Ectodermal cell (in vitro differentiated cells): ENCODE results near the gene CNPY3.
A peak's percentile ranks its signal among the peaks of the same experiment; 100 is the strongest.

ENCODE experiments used
- H3K27ac ChIP-seq: 2 replicates; pipeline ENCODE4 v1.7.0; 2013; ENCODE audit warnings: mild to moderate bottlenecking, low read depth, low read length; ENCODE audit not compliant: insufficient read depth, poor library complexity, severe bottlenecking
- H3K27me3 ChIP-seq: 2 replicates; pipeline ENCODE4 v1.7.0; 2013; ENCODE audit warnings: mild to moderate bottlenecking, low read length; ENCODE audit not compliant: insufficient read depth, control insufficient read depth, poor library complexity, severe bottlenecking
- H3K36me3 ChIP-seq: one replicate; pipeline ENCODE4 v1.7.0; 2013; ENCODE audit warnings: low read length; ENCODE audit not compliant: control insufficient read depth, insufficient read depth
- H3K4me1 ChIP-seq: one replicate; pipeline ENCODE4 v1.7.0; 2013; ENCODE audit warnings: low read length; ENCODE audit not compliant: control insufficient read depth, insufficient read depth
- H3K4me3 ChIP-seq: 2 replicates; pipeline ENCODE4 v1.7.0; 2013; ENCODE audit warnings: low read depth, low read length, control low read depth; ENCODE audit not compliant: insufficient read depth
- H3K9me3 ChIP-seq: 2 replicates; pipeline ENCODE4 v1.7.0; 2013; ENCODE audit warnings: mild to moderate bottlenecking, low read length, moderate library complexity; ENCODE audit not compliant: control insufficient read depth
- whole genome bisulfite sequencing, 2 experiments: methylation state at CpG; one replicate each; pipeline ENCODE4 v1.1.7; 2013; ENCODE audit warnings: missing lambda C conversion rate in 2 of 2; 5-methylcytosine and 5-hydroxymethylcytosine counted together

CNPY3 gene

DNA sequence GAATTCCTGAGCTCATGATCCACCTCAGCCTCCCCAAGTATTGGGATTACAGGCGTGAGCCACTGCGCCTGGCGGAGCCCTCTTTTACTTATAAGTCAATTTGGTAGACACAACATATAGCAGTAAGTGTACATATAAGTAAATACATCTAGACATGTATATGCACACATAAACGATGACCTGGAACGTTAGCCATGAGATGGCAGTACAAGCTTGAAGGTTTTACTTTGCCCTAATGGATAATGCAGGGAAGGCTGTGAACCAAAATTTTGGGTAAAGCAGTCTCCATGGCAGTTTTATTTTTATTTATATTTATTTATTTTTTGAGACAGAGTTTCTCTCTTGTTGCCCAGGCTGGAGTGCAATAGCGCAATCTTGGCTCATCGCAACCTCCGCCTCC, 28.8 kb downstream of the CNPY3 start:
- 91 to 94% methylated on average over 8 of the region's 8 CpGs for WGBS, 2 experiments
- Histone ChIP-seq H3K9me3 (no peaks in the 10 kb centered on the region), H3K27me3 (peaks cover 36% of the 10 kb centered on the region), H3K36me3 (no peaks in the 10 kb centered on the region), H3K27ac (no peak overlapping the region), H3K4me3 (no peak overlapping the region), H3K4me1 (no peaks in the 10 kb centered on the region)

- H3K36me3 ChIP-seq: no peaks in the 10 kb centered on the region
- H3K27ac ChIP-seq: no peak overlapping the region
- no peaks in the 10 kb centered on the region for H3K4me1 ChIP-seq
- H3K9me3 ChIP-seq: no peaks in the 10 kb centered on the region
- 40 to 41% methylated on average over 13 of the region's 13 CpGs for WGBS, 2 experiments
- no peak overlapping the region for H3K4me3 ChIP-seq
- peaks cover 36% of the 10 kb centered on the region for H3K27me3 ChIP-seq
These were observed 30.6 kb downstream of the CNPY3 start for GRCh38 chr6:42959917-42960242.

DNA sequence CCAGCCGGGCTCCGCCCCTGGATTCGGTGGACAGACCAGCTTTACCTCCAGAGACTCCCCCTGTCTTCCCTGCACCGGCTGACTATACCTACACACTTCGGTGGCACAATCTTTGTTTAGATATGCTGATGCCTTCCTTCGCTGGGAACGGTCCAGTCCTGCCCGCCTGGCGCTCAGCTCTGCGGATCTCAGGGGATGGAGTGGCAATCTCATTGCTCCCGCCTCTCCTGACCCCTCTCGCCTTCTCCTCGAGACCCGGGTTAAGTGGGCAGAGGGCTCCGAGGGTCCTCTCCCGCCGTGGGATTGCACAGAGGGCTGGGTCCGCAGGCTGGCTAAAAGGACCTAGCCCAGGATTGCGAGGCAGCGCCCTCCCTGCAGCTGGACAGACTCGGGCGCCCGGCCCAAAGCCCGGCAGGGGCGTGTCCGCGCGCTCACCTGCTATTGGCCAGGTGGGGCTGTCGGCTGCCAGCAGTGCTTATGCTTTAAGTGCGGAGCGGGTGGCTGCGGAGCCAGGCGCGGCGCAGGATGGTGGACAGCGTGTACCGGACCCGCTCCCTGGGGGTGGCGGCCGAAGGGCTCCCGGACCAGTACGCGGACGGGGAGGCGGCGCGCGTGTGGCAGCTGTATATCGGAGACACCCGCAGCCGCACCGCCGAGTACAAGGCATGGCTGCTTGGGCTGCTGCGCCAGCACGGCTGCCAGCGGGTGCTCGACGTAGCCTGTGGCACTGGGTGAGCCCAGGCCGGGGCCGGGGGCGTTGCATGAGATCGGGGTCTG, 31.2 kb downstream of the CNPY3 start, which contains the start of gene GNMT:
Gene GNMT (plus strand): TSS at position 512 of the 777 bp plus-strand sequence. CDS start 14 bp downstream, at position 526.
- no peaks in the 10 kb centered on the region for H3K4me1 ChIP-seq

GRCh38 chr6:42961020-42961470, 31.8 kb downstream of the CNPY3 start:
- Histone ChIP-seq H3K27me3 (peaks cover 36% of the 10 kb centered on the region), H3K36me3 (no peaks in the 10 kb centered on the region), H3K4me1 (no peaks in the 10 kb centered on the region), H3K27ac (no peak overlapping the region), H3K4me3 (peak overlapping the region; percentile 34), H3K9me3 (no peaks in the 10 kb centered on the region)
- 39 to 41% methylated on average over 15 of the region's 15 CpGs for WGBS, 2 experiments

More for the DNA sequence above, 31.2 kb downstream of the CNPY3 start, which contains the start of gene GNMT:
- WGBS, 2 experiments: 4% methylated on average over 62 of the region's 62 CpGs
- no peak within 1 kb of the TSS for H3K27ac ChIP-seq
- H3K9me3 ChIP-seq: no peaks in the 10 kb centered on the region
- peaks cover 36% of the 10 kb centered on the region for H3K27me3 ChIP-seq
- H3K36me3 ChIP-seq: no peaks in the 10 kb centered on the region
- peak within 1 kb of the TSS; percentile 34 for H3K4me3 ChIP-seq

- Histone ChIP-seq H3K4me1 (no peaks in the 10 kb centered on the region), H3K4me3 (no peak overlapping the region), H3K27ac (no peak overlapping the region), H3K9me3 (no peaks in the 10 kb centered on the region), H3K27me3 (peaks cover 36% of the 10 kb centered on the region), H3K36me3 (no peaks in the 10 kb centered on the region)
- 94% methylated on average over 12 of the region's 12 CpGs for WGBS, 2 experiments
These were observed 32.8 kb downstream of the CNPY3 start for GRCh38 chr6:42962096-42962495.

DNA sequence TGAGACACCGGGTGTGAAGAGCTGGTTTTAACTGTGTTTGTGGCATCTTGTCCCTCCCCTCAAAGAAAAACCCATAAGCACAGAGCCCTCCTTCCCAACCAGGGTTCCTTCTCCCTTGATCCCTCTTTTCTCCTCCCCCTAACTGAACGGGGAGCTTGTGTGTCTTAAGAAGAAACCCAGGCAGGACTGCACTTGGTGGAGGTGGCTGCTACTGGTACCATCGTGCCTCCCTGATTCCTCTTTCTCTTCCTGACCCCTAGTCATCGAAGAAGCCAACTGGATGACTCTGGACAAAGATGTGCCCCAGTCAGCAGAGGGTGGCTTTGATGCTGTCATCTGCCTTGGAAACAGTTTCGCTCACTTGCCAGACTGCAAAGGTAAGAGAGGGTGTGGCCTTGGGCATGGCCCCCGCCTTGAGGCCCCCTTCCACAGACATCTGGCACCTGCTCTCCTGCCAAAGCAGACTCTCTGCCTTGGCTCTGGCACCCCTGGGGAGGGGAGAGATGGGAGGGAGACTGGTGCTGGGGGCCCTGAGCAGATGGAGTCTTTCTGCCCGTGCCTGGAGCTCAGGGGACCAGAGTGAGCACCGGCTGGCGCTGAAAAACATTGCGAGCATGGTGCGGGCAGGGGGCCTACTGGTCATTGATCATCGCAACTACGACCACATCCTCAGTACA, 33.4 kb downstream of the CNPY3 start:
- no peaks in the 10 kb centered on the region for H3K4me1 ChIP-seq
- no peaks in the 10 kb centered on the region for H3K9me3 ChIP-seq
- H3K36me3 ChIP-seq: no peaks in the 10 kb centered on the region
- no peak overlapping the region for H3K4me3 ChIP-seq
- peaks cover 36% of the 10 kb centered on the region for H3K27me3 ChIP-seq
- WGBS, 2 experiments: 91 to 92% methylated on average over 12 to 13 of the region's 13 CpGs
- H3K27ac ChIP-seq: no peak overlapping the region

DNA sequence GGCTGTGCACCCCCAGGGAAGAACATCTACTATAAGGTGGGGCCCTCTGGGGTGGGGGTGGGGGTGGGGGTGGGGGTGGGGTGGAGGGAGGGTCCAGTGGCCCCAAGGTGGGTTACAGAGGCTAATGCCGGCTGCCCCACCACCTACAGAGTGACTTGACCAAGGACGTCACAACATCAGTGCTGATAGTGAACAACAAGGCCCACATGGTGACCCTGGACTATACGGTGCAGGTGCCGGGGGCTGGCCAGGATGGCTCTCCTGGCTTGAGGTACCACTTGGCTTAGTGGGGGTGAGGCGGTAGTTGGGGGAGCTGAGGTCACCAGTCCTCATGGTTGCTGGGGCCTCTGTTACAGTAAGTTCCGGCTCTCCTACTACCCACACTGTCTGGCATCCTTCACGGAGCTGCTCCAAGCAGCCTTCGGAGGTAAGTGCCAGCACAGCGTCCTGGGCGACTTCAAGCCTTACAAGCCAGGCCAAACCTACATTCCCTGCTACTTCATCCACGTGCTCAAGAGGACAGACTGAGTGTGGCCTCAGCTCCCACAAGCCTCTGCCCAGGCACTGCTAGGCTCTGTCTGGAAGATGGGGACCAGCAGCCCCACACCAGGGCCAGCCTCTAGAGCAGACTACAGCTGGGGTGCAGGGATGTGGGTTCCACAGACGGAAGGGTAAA, 34.0 kb downstream of the CNPY3 start:
- 84 to 85% methylated on average over 12 of the region's 12 CpGs for WGBS, 2 experiments
- H3K27ac ChIP-seq: no peak overlapping the region
- H3K36me3 ChIP-seq: no peaks in the 10 kb centered on the region
- no peaks in the 10 kb centered on the region for H3K4me1 ChIP-seq
- no peaks in the 10 kb centered on the region for H3K9me3 ChIP-seq
- peaks cover 36% of the 10 kb centered on the region for H3K27me3 ChIP-seq
- H3K4me3 ChIP-seq: no peak overlapping the region

DNA sequence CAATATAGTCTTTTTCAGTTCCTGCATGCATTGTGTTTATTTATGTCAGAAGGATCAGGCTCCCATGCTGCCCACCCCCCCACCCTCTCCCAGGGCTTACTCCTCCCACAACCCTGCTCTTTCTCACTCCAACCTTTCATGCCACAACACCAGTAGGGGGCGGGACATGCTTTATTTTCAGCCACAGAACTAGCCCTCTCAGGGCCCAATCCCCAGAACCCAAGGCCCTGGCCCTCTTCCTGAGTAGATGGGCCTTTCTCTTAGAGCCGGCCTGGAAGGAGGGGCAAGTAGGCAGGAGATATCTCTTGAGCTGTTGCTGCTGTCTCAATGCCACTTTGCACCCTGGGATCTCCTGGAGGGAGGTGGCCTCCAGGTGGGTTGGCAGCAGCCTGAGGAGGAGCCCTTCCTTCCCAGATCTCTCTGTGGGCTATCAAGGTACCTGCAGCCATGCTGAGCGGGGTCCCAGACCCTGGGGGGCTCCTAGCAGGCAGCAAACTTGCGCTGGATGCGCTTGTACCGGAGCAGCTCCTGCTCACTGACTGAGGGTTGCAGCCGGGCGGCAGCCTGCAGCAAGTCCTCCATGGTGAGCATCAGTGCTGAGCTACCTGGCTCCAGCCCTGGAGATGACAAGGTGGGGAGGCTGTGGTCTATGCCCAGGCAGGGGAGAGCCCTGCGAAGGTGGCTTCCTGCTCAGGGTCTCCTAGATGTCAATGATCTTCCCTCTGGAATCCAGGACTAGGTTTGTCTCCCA, 34.8 kb downstream of the CNPY3 start:
- H3K36me3 ChIP-seq: no peaks in the 10 kb centered on the region
- 78 to 79% methylated on average over 9 of the region's 9 CpGs for WGBS, 2 experiments
- H3K9me3 ChIP-seq: no peaks in the 10 kb centered on the region
- peaks cover 31% of the 10 kb centered on the region for H3K27me3 ChIP-seq
- H3K4me1 ChIP-seq: no peaks in the 10 kb centered on the region
- H3K27ac ChIP-seq: no peak overlapping the region
- H3K4me3 ChIP-seq: no peak overlapping the region

GRCh38 chr6:42966571-42966970, 37.3 kb downstream of the CNPY3 start:
- H3K36me3 ChIP-seq: no peaks in the 10 kb centered on the region
- WGBS, 2 experiments: 90 to 91% methylated on average over 7 of the region's 7 CpGs
- no peak overlapping the region for H3K27ac ChIP-seq
- H3K4me3 ChIP-seq: no peak overlapping the region
- H3K4me1 ChIP-seq: no peaks in the 10 kb centered on the region
- H3K9me3 ChIP-seq: no peaks in the 10 kb centered on the region
- peaks cover 6% of the 10 kb centered on the region for H3K27me3 ChIP-seq
